CD4-positive, alpha-beta T cell treated with Interleukin-17A for 4 hours (primary cell): ENCODE data around the gene BTBD2.

ENCODE experiments used
- DNase-seq: peaks from one replicate; pipeline ENCODE4 v3.0.0-alpha.2; 2020; ENCODE audit warnings: mixed read lengths

The BTBD2 gene

DNA sequence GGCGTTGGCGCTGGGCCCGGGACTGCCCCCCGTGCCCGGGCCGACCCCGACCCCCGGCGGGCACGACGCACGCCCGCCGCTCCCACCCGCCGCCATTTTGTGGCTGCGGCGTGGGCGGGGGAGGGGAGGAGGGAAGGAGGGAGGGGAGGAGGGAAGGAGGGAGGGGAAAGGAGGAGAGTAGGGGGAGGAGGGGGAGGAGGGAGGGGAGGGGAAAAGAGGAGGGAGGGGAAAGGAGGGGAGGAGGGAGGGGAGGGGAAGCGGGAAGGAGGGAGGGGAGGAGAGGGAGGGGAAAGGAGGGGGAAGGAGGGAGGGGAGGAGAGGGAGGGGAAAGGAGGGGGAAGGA lies at the start of gene BTBD2:
Gene BTBD2, minus strand, starts transcription at position 107 of the 343 bp plus-strand sequence. Its CDS starts 11 bp downstream, at position 96.
- DNase-seq: peak; percentile 82

DNA sequence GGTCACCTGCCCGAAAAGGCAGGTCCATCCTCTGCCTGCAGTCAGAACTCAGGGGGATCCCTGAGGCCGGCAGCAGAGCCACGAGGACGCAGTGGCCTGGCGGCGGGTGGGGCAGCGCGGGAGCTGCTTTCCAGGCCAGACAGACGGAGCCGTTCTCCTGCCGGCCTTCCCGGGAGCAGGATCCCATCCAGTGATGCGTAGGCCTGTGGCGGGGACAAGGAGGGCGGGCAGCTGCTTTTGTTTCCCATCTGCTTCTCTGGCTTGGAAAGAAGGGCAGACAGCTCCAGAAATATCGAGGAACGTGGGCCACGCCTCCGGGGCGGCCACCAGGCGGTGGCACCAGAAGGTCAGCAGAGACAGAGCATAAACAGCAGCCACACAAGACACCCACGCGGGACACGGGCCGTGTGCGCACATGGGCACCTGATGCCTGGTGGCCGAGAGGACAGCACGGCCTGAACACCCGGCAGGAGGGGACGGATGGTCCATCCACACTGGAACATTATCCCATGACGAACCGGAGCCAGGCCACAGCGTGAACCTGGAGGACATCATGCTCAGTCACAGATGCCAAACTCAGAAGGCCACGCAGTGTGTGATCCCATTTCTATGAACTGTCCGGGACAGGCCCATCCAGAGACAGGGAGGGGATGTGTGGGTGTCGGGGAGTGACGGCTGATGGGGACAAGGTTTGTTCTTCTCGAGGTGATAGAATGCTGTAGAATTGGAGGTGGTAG lies 49.4 kb upstream of the BTBD2 start:
- no peak for DNase-seq

DNA sequence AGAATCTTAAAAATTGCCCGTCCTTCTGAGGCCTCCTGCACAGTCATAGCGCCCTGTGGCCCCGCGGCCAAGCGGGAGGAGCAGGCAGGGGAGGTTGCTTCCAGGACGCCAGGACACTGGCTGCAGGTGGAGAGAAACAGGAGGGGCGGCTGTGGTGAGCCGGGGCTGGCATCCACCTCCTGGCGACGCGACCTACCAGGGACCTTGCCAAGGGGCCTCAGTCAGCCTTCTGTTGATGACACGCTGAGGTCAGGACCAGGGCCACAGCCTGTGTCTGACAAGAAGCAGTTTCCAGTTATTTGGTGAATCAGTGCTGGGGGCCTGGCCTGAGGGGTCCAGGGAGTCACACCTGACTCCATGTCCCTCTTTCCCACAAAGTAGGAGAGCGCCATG lies 48.9 kb upstream of the BTBD2 start:
- DNase-seq: no peak

DNA sequence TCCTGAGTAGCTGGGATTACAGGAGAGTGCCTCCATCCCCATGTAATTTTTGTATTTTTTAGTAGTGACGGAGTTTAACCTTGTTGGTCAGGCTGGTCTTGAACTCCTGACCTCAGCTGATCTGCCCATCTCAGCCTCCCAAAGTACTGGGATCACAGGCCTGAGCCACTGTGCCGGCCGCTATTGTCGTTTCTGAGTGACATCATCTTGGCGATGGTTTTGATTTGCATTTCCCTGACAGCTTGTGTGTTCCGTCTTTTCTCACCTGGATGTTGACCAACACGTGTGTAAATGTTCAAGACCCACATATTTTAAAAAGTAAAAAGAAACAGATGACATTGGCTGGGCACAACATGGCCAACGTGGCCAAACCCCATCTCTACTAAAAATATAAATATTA lies 48.3 kb upstream of the BTBD2 start:
- DNase-seq: no peak

DNA sequence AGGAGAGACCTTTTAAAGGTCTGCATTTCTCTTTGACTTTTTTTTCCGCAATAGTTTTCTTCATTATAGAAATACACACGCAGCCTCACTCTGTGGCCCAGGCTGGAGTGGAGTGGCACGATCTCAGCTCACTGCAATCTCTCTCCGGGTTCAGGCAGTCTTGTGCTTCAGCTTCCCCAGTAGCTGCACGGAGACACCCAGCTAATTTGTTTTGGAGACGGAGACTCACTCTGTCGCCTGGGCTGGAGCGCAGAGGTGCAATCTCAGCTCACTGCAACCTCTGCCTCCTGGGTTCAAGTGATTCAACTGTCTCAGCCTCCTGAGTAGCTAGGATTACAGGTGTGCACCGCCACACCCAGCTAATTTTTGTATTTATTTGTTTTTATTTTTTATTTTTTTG lies 47.3 kb upstream of the BTBD2 start:
- no peak for DNase-seq

- DNase-seq: no peak
Measured at GRCh38 chr19:2062389-2062729, 46.8 kb upstream of the BTBD2 start.

- DNase-seq: peak; percentile 100
Measured at GRCh38 chr19:2061495-2062388, 46.2 kb upstream of the BTBD2 start.

DNA sequence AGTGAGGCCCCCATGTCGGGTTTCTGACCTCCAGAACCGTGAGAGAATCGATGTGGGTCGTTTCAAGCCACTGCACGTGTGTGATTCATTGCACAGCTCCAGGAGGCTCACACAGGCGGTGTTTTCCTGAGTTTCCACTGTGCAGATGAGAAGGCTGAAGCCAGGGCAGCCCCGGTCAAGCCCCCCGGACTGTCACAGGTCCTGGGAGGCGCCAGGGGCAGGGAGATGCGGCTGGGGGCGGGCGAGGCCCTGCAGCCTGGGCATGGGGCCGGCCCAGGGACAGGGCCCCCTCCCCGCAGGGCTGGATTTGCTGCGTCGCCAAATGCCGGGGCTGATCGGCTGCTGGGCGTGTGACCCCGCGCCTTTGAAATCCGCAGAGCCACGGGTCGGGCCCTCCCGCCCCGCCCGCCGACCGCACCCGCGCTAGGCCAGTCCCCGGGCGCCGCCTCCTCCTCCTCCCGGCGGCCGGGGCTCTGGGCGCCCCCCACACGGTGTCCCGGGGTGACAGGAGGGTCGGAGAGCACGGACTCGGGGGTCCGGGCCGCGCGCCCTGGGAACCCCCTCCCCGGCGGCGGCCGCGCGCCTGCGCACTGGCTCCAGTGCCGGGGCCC lies 45.5 kb upstream of the BTBD2 start:
- DNase-seq: no peak

- DNase-seq: no peak
Measured at GRCh38 chr19:2059422-2060201, 44.1 kb upstream of the BTBD2 start.

GRCh38 chr19:2058570-2059421 lies 43.3 kb upstream of the BTBD2 start:
- no peak for DNase-seq

- DNase-seq: no peak
Measured at GRCh38 chr19:2057484-2058469, 42.3 kb upstream of the BTBD2 start.

DNA sequence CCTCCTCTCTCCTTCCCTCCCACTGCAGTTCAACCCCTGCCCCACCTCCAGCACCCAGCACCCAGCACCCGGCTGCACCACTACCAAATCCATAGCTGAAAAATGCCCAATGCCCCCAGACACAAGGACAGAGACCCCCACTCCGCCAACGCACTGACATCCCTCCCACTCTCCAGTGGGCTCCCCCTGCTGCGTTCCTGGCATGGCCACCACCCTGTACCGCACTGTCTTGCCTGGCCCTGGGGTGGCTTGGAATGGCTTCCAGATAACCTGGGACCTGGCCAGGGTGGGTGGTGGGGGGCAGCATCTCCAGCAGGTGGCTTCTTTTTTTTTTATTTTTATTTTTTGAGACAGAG lies 41.3 kb upstream of the BTBD2 start:
- no peak for DNase-seq

DNA sequence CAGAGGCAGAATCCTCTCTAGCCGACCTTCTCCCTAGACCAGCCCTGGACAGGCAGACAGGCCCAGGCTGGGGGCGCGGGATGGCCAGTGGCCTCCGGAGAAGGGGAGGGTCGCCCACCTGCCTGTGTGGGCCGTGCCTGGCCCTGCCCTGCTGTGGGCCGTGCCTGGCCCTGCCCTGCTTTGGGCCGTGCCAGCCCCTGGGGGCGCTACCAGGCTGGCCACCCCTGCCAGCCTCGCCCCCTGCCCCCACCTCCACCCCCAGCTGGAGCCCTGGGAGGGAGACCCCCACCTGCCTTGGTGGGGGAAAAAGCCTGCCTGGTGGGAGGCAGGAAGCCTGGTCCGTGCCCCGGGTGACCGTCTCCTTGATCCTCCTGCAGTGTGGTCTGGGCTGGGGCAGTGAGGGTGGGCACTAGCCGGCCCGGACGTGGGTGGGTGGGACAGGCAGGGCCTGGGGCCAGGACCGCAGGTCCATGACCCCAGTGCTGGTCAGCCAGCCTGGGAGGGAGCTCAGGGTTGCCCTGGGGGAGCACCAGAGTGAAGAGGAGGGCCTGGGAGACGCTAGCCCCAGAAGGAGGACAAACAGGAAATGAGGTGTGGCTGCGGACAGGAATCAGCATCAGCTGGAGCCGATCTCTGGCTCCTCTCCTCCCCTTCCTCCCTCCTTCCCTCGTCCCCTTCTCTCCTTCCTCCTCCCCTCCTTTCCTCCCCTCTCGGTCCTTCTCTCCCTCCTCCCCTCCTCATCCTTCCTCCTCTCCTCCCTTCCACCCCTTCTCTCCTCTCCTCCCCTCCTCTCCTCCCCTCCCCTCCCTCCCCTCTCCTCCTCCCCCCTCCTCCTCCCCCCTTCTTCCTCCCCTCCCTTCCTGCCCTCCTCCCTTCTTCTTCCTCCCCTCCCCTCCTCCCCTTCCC lies 40.7 kb upstream of the BTBD2 start:
- peak; percentile 70 for DNase-seq

GRCh38 chr19:2054763-2055162 lies 39.2 kb upstream of the BTBD2 start:
- DNase-seq: no peak

DNA sequence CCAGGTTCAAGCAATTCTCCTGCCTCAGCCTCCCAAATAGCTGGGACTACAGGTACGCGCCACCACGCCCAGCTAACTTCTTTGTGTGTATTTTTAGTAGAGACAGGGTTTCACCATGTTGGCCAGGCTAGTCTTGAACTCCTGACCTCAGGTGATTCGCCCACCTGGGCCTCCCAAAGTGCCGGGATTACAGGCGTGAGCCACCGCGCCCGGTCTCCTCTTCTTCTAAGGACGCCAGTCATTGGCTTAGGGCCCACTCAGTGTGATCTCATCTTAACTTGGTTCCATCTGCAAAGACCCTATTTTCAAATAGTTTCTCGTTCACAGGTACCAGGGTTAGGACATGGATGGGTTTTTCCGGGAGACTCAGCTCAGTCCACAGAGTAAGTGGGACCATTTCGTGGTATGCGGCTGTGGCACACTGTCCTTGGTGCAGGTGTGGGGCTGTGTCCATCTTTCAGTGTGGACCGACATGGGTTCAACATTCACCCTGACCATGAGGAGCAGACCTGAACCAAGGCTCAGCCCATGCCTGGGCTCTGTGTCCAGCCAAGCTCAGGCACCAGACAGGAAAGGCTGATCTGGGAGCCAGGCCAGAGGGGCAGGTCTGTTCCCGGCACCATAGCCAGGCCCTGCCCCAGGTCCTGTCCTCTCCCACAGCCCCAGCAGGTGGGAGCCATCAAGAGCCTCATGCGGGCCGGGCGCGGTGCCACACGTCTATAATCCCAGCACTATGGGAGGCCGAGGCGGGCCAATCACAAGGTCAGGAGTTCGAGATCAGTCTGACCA lies 38.3 kb upstream of the BTBD2 start:
- DNase-seq: no peak

DNA sequence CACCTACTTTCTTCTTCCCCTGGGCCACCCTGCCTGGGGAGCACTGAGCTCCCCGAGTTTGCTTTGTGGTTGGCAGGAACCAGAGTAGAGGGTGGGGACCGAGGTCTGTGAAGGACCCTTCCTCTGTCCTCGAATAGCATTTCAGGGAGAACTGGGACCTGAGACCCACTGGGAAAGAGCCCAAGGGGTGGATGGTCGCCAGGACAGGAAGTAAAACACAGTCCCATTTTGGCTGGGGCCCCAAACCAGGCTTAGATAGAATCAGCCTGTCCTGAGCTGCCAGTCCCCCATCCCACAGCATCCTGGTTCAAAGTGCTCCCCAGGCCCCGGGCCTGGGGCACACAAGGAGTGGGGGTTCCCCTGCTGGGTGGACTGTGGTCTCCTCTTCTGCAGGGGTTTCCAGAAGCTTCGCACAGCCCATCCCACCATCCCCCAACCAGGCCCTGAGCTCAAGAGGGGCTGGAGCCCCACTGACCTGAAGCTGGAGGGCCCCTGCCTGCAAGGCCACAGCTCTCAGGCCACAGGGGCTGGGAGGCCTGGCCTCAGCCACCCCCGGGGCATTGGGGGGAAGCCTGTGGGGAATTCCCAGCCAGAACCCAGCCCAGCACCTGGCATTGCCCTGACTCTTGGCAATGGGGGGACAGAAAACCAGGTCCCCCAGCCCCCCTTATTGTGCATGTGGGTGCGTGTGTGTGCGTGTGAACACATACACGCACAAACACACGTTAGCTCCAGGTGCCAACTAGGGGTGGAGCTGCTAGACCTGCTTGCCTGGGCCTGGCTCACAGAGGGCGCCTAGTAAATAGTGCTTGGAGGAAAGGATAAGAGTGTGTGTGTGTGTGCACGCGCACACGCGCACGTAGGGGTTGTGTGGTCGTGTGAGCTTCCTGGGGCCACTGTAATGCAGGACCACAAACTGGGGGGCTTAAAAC lies 36.5 kb upstream of the BTBD2 start:
- DNase-seq: peak; percentile 63

DNA sequence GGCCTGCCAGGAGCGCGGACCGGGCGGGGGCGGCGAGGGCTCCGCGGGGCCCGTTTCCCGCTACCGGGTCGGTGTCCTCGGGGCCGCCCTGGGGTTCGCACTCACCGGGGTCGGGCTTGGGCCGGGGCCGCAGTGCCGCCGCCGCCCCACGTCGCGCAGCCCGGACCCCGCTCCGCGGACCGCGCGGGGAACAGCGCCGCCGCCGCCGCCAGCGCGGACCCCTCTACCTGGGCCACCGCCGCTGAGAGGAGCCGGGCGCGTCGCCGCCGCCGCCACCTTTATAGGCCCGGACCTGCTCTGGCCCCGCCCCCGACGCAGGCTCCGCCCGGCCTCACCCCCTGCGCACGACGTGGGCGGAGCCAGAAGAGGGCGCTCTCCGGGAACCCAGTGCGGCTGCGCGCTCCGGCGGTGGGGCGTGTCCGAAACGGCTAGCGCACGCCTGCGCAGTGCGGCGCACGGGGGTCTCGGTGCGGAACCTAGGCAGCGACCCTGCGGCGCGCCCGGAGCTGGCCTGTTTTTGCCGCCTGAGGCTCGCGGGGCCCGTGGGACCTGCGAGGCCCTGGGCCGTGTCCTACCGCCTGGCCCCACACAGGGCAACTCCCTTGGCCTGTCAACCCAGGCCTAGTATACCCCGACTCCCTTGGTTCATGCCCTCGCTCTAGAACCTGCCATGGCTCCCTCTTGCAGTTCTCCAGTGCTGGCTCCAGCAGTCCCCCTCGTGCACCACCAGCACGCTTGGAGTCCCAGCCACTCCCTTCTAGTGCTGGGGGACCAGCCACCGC lies 35.7 kb upstream of the BTBD2 start, which contains the start of gene MKNK2:
Gene MKNK2, minus strand, starts transcription at position 254 of the 782 bp plus-strand sequence. CDS start 393 bp downstream, outside the sequence.
- DNase-seq: peak; percentile 97
